Hepatocyte (in vitro differentiated cells): Measurements from ENCODE around the gene RNF149. TPM values are rescaled to one million over a fixed set of nuclear protein-coding genes. Genes with fewer than 3 reads are reported as not detected.

Source experiments
- DNase-seq: peaks from one replicate; pipeline ENCODE4 v3.0.0-alpha.2; 2016; ENCODE audit warnings: low spot score
- H2AFZ ChIP-seq: fragments of 200-600 bp; sonication (generic); 2 replicates; pipeline ENCODE4 v1.6.0; 2016; ENCODE audit warnings: antibody characterized with exemption, mild to moderate bottlenecking
- H3K27ac ChIP-seq: fragments of 200-600 bp; sonication (generic); 2 replicates; pipeline ENCODE4 v1.5.1; 2016; ENCODE audit warnings: mild to moderate bottlenecking
- H3K27me3 ChIP-seq: fragments of 200-600 bp; sonication (generic); 2 replicates; pipeline ENCODE4 v1.6.1; 2016
- H3K36me3 ChIP-seq: fragments of 200-600 bp; sonication (generic); replicated peaks from 2 replicates; pipeline ENCODE4 v1.5.1; 2016; ENCODE audit warnings: low read depth; ENCODE audit not compliant: insufficient read depth
- H3K4me1 ChIP-seq: fragments of 200-600 bp; sonication (generic); 2 replicates; pipeline ENCODE4 v1.5.1; 2016; ENCODE audit warnings: mild to moderate bottlenecking, moderate library complexity; ENCODE audit not compliant: insufficient read depth
- H3K4me2 ChIP-seq: fragments of 200-600 bp; sonication (generic); 2 replicates; pipeline ENCODE4 v1.6.0; 2016
- H3K4me3 ChIP-seq: fragments of 200-600 bp; sonication (generic); 2 replicates; pipeline ENCODE4 v1.5.1; 2016; ENCODE audit warnings: mild to moderate bottlenecking
- H3K79me2 ChIP-seq: fragments of 200-600 bp; sonication (generic); 2 replicates; pipeline ENCODE4 v1.6.0; 2017; ENCODE audit warnings: mild to moderate bottlenecking
- H3K9me2 ChIP-seq: fragments of 200-600 bp; sonication (generic); replicated peaks from 2 replicates; pipeline ENCODE4 v1.6.0; 2017; ENCODE audit warnings: mild to moderate bottlenecking; ENCODE audit not compliant: insufficient read depth
- H3K9me3 ChIP-seq: fragments of 200-600 bp; sonication (generic); 2 replicates; pipeline ENCODE4 v1.5.1; 2016; ENCODE audit warnings: low read depth, mild to moderate bottlenecking
- H4K20me1 ChIP-seq: fragments of 200-600 bp; sonication (generic); 2 replicates; pipeline ENCODE4 v1.6.0; 2016; ENCODE audit warnings: mild to moderate bottlenecking; ENCODE audit not compliant: insufficient read depth, poor library complexity, severe bottlenecking
- EZH2 ChIP-seq: fragments of 200-600 bp; sonication (generic); IDR thresholded peaks from 2 replicates; pipeline ENCODE4 v1.6.1; 2016; ENCODE audit warnings: antibody characterized with exemption, mild to moderate bottlenecking, borderline replicate concordance
- EZH2phosphoT487 ChIP-seq: fragments of 200-600 bp; sonication (generic); IDR thresholded peaks from one replicate; pipeline ENCODE4 v1.6.1; 2018; ENCODE audit warnings: antibody characterized with exemption, mild to moderate bottlenecking, low read depth, moderate library complexity; ENCODE audit not compliant: unreplicated experiment, severe bottlenecking
- WGBS: methylation state at CpG from one replicate; pipeline ENCODE4 v1.1.6; 2016; ENCODE audit warnings: low lambda C conversion rate; ENCODE audit errors: missing lambda C conversion rate; 5-methylcytosine and 5-hydroxymethylcytosine counted together
- polyA plus RNA-seq: library from polyadenylated mRNA; unstranded; fragments of >200 nt; fragmentation: Nextera tagmentation; extraction: Ambion mirVana; gene quantifications from 2 replicates; pipeline ENCODE4 v1.2.1, GENCODE V29; 2016
- total RNA-seq: library from RNA; depleted of rRNA; stranded (reverse); fragments of >200 nt; gene quantifications from 2 replicates; pipeline ENCODE4 v1.2.3, GENCODE V29; 2014
- TF ChIP-seq, protein P1 (sequence below): fragments of 200-600 bp; sonication (generic); IDR thresholded peaks from 2 replicates; pipeline ENCODE4 v1.5.1; 2016; ENCODE audit warnings: antibody characterized with exemption, mild to moderate bottlenecking; ENCODE audit not compliant: poor library complexity

The RNF149 gene
- total and polyA plus RNA-seq, 2 experiments from 2014 or later: 60.7 to 64.6 TPM

DNA sequence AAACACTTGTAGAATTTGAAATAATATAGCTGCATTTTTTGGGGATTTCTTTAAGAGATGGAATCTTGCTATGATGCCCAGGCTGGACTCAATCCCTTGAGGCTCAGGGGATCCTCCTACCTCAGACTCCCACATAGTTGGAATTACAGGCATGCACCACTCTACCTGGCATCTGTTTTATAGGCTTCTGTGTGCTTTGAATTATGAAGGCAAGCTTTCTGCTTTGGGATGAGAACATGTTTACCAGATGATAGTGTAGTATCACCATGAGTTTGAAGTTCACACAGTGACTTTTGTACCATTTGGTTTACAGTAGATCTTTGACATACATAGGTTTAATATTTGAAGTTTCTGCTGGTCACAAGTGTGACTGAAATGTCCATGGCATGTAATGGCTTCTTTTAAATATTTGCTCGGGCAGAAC, 45.1 kb downstream of the RNF149 start:
- TF ChIP-seq, protein P1, sequence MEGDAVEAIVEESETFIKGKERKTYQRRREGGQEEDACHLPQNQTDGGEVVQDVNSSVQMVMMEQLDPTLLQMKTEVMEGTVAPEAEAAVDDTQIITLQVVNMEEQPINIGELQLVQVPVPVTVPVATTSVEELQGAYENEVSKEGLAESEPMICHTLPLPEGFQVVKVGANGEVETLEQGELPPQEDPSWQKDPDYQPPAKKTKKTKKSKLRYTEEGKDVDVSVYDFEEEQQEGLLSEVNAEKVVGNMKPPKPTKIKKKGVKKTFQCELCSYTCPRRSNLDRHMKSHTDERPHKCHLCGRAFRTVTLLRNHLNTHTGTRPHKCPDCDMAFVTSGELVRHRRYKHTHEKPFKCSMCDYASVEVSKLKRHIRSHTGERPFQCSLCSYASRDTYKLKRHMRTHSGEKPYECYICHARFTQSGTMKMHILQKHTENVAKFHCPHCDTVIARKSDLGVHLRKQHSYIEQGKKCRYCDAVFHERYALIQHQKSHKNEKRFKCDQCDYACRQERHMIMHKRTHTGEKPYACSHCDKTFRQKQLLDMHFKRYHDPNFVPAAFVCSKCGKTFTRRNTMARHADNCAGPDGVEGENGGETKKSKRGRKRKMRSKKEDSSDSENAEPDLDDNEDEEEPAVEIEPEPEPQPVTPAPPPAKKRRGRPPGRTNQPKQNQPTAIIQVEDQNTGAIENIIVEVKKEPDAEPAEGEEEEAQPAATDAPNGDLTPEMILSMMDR: no peak
- TF ChIP-seq EZH2phosphoT487 (no peak), EZH2 (no peak)
- H3K27ac ChIP-seq: no peak overlapping the region
- H3K4me2 ChIP-seq: no peak overlapping the region
- H3K27me3 ChIP-seq: no peaks in the 10 kb centered on the region
- no peaks in the 10 kb centered on the region for H3K9me2 ChIP-seq
- no peak overlapping the region for H2AFZ ChIP-seq
- H3K4me3 ChIP-seq: no peak overlapping the region
- H3K36me3 ChIP-seq: no peaks in the 10 kb centered on the region
- no peak for DNase-seq
- no peaks in the 10 kb centered on the region for H3K9me3 ChIP-seq
- WGBS: 88% methylated on average over 1 of the region's 1 CpG
- H3K4me1 ChIP-seq: peaks cover 17% of the 10 kb centered on the region
- peaks cover 27% of the 10 kb centered on the region for H3K79me2 ChIP-seq
- H4K20me1 ChIP-seq: peaks cover 3% of the 10 kb centered on the region

GRCh38 chr2:101262142-101262541, 46.4 kb downstream of the RNF149 start:
- peaks cover 11% of the 10 kb centered on the region for H3K4me1 ChIP-seq
- TF ChIP-seq EZH2 (no peak), EZH2phosphoT487 (no peak)
- TF ChIP-seq, protein P1: no peak
- no peak for DNase-seq
- no peaks in the 10 kb centered on the region for H3K36me3 ChIP-seq
- no peaks in the 10 kb centered on the region for H3K9me2 ChIP-seq
- H3K79me2 ChIP-seq: peaks cover 40% of the 10 kb centered on the region
- H3K27me3 ChIP-seq: no peaks in the 10 kb centered on the region
- no peak overlapping the region for H3K27ac ChIP-seq
- WGBS: 99% methylated on average over 4 of the region's 4 CpGs
- H2AFZ ChIP-seq: no peak overlapping the region
- H4K20me1 ChIP-seq: peaks cover 3% of the 10 kb centered on the region
- H3K4me3 ChIP-seq: no peak overlapping the region
- H3K9me3 ChIP-seq: no peaks in the 10 kb centered on the region
- no peak overlapping the region for H3K4me2 ChIP-seq

GRCh38 chr2:101258804-101259203, 49.7 kb downstream of the RNF149 start:
- Histone ChIP-seq H3K79me2 (peaks cover 67% of the 10 kb centered on the region), H2AFZ (no peak overlapping the region), H3K9me3 (no peaks in the 10 kb centered on the region), H3K4me1 (peaks cover 13% of the 10 kb centered on the region), H3K27me3 (no peaks in the 10 kb centered on the region), H4K20me1 (peaks cover 13% of the 10 kb centered on the region), H3K27ac (no peak overlapping the region), H3K4me3 (no peak overlapping the region), H3K9me2 (no peaks in the 10 kb centered on the region), H3K4me2 (no peak overlapping the region), H3K36me3 (no peaks in the 10 kb centered on the region)
- no peak for DNase-seq
- WGBS: 99% methylated on average over 8 of the region's 8 CpGs
- TF ChIP-seq, protein P1: no peak
- TF ChIP-seq EZH2phosphoT487 (no peak), EZH2 (no peak)

GRCh38 chr2:101256316-101256715, 52.2 kb downstream of the RNF149 start:
- WGBS: 84% methylated on average over 2 of the region's 2 CpGs
- H3K9me2 ChIP-seq: no peaks in the 10 kb centered on the region
- no peaks in the 10 kb centered on the region for H3K9me3 ChIP-seq
- no peak overlapping the region for H2AFZ ChIP-seq
- no peaks in the 10 kb centered on the region for H3K36me3 ChIP-seq
- H3K4me1 ChIP-seq: peaks cover 15% of the 10 kb centered on the region
- no peaks in the 10 kb centered on the region for H3K27me3 ChIP-seq
- TF ChIP-seq EZH2 (no peak), EZH2phosphoT487 (no peak)
- TF ChIP-seq, protein P1: no peak
- peaks cover 15% of the 10 kb centered on the region for H4K20me1 ChIP-seq
- H3K4me3 ChIP-seq: no peak overlapping the region
- peaks cover 69% of the 10 kb centered on the region for H3K79me2 ChIP-seq
- no peak for DNase-seq
- H3K4me2 ChIP-seq: peak overlapping the region; percentile 31
- H3K27ac ChIP-seq: no peak overlapping the region
